Osteoblast (primary cell): ENCODE data around the gene SYNE1. TPM values are rescaled to one million over a fixed set of nuclear protein-coding genes. Genes with fewer than 3 reads are reported as not detected.
"Not testable (repeated sequence)": the region's sequence is repeated elsewhere in the genome, so short reads cannot be mapped to it uniquely, and the experiment has no call there.

Experiments
- DNase-seq: peaks from one replicate; pipeline ENCODE4 v3.0.0; 2011; ENCODE audit warnings: low spot score, mixed read lengths; ENCODE audit not compliant: insufficient read length; ENCODE audit errors: missing footprints
- H2AFZ ChIP-seq: 2 replicates; pipeline ENCODE4 v1.6.0; 2011; ENCODE audit warnings: mild to moderate bottlenecking, low read length
- H3K27ac ChIP-seq: 2 replicates; pipeline ENCODE4 v1.5.1; 2011; ENCODE audit warnings: mild to moderate bottlenecking, low read depth, low read length, moderate library complexity
- H3K27me3 ChIP-seq: 2 replicates; pipeline ENCODE4 v1.6.0; 2012; ENCODE audit warnings: mild to moderate bottlenecking, control low read depth, inconsistent platforms, low read length, moderate library complexity; ENCODE audit not compliant: insufficient read depth
- H3K36me3 ChIP-seq: 2 replicates; pipeline ENCODE4 v1.5.1; 2011; ENCODE audit warnings: mild to moderate bottlenecking, low read length, control low read depth, moderate library complexity; ENCODE audit not compliant: insufficient read depth
- H3K4me1 ChIP-seq: 2 replicates; pipeline ENCODE4 v1.5.1; 2011; ENCODE audit warnings: mild to moderate bottlenecking, low read length, control low read depth, moderate library complexity; ENCODE audit not compliant: insufficient read depth
- H3K4me2 ChIP-seq: 2 replicates; pipeline ENCODE4 v1.6.0; 2011; ENCODE audit warnings: mild to moderate bottlenecking, low read length; ENCODE audit not compliant: insufficient read depth
- H3K4me3 ChIP-seq: fragments of 200-600 bp; sonication (generic); 3 replicates; pipeline ENCODE4 v1.5.1; 2012; ENCODE audit warnings: mild to moderate bottlenecking, low read length, inconsistent platforms; ENCODE audit not compliant: insufficient read depth
- H3K79me2 ChIP-seq: 2 replicates; pipeline ENCODE4 v1.6.0; 2012; ENCODE audit warnings: mild to moderate bottlenecking, low read length, control low read depth, inconsistent platforms; ENCODE audit not compliant: insufficient read depth
- H3K9me3 ChIP-seq: 2 replicates; pipeline ENCODE4 v1.5.1; 2011; ENCODE audit warnings: low read depth, low read length, control low read depth
- H4K20me1 ChIP-seq: 2 replicates; pipeline ENCODE4 v1.6.0; 2012; ENCODE audit warnings: mild to moderate bottlenecking, low read length, control low read depth; ENCODE audit not compliant: insufficient read depth
- CTCF ChIP-seq: IDR thresholded peaks from 2 replicates; pipeline ENCODE4 v1.5.1; 2011; ENCODE audit warnings: mild to moderate bottlenecking, low read depth, low read length, moderate library complexity; ENCODE audit errors: extremely low read depth
- total RNA-seq: library from RNA; depleted of rRNA; stranded (reverse); fragments of >200 nt; gene quantifications from 2 replicates; pipeline ENCODE4 v1.2.3, GENCODE V29; 2012

Gene SYNE1
- total RNA-seq, 1 donor = 240 TPM

DNA sequence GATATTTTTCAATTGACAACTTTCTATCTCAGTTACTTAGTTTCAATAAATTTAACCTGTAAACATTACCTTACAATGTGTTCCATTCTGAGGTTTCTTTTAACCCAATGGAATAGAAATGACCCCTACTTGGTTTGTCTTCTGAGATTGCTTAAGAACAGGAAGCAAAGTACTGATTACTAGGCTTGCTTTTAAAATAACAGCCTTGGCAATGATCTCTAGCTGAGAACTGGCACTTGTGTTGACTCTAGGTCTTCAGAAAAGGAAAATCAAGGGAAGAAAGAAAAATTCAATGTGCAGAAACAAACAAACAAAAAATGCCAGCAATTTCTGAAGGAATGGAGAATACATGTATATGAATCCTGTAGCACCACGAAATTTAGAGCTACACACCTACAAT, 66.1 kb downstream of the SYNE1 start:
- H3K4me2 ChIP-seq = no peak overlapping the region
- DNase-seq = no peak
- H3K4me1 ChIP-seq = peaks cover 7% of the 10 kb centered on the region

DNA sequence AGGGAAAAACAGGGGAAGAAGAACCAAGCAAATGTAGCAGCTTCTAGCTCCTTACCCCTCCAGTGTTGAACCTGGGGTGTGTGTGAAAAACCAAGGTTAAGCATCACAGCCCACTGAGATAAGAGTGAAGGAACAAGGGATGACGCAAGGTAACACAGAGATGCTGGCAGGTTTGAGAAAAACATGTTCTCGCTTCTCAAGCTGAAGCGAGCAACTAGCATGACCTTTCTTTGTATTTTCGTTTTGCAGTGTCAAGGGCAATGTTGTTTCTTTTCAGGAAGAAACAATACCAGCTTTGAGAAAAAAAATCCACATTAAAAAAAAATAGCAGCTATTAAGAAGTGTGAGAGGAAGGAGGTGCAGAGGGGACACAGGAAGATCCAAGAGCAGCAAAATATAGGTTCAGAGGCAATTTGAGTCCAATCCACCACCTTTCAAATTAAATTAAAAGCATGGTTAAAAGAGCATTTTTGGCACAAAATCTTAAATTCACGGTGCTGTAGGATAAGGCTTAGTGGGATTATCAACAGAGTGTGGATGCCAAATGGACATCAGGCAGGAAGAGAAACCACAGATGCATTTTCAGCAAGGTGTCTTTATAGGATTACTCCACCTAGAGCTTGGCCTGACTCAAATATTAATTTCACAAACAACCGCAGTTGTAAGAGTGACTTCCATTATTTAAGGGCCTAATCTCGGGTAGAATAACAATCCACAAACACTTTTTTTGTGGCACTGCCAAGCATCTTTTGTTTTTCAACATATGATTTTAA, 70.9 kb downstream of the SYNE1 start:
- Histone ChIP-seq H2AFZ (no peak overlapping the region), H3K79me2 (no peaks in the 10 kb centered on the region), H3K4me2 (peak overlapping the region; percentile 9)

More for the DNA sequence above, 66.1 kb downstream of the SYNE1 start:
- Histone ChIP-seq H3K9me3 (no peaks in the 10 kb centered on the region), H3K4me3 (no peak overlapping the region), H4K20me1 (no peaks in the 10 kb centered on the region), H3K36me3 (no peaks in the 10 kb centered on the region), H3K27me3 (no peaks in the 10 kb centered on the region), H3K27ac (no peak overlapping the region), H2AFZ (no peak overlapping the region), H3K79me2 (no peaks in the 10 kb centered on the region)
- TF ChIP-seq CTCF = no peak

DNA sequence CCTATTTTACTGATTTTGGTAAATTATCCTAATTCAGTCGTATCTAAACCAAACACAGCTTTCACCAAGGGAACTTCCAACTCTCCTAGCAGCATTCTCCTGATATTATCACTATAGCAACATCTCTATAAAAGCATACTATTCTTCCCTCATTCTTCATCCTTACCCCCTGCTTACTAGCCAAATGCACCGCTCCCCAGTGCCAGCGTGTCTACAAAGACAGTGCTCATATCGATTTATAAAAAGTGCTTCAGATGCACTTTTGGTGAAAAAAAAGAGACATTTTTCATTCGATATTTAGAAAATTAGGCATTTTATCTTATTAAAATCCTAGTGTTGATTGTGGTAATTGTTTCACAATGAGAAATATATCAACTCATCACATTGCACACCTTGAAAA, 74.0 kb downstream of the SYNE1 start:
- H2AFZ ChIP-seq = no peak overlapping the region
- no peaks in the 10 kb centered on the region for H3K27me3 ChIP-seq
- H3K36me3 ChIP-seq = no peaks in the 10 kb centered on the region
- H3K27ac ChIP-seq = no peak overlapping the region
- H4K20me1 ChIP-seq = no peaks in the 10 kb centered on the region
- no peaks in the 10 kb centered on the region for H3K79me2 ChIP-seq
- no peaks in the 10 kb centered on the region for H3K4me1 ChIP-seq
- TF ChIP-seq CTCF = no peak
- no peak overlapping the region for H3K4me2 ChIP-seq
- H3K4me3 ChIP-seq = no peak overlapping the region
- H3K9me3 ChIP-seq = no peaks in the 10 kb centered on the region
- no peak for DNase-seq

More for the DNA sequence above, 70.9 kb downstream of the SYNE1 start:
- no peak overlapping the region for H3K4me3 ChIP-seq
- no peaks in the 10 kb centered on the region for H3K36me3 ChIP-seq
- H3K27me3 ChIP-seq = no peaks in the 10 kb centered on the region
- no peak for TF ChIP-seq CTCF
- no peaks in the 10 kb centered on the region for H3K9me3 ChIP-seq
- H4K20me1 ChIP-seq = no peaks in the 10 kb centered on the region
- H3K4me1 ChIP-seq = no peaks in the 10 kb centered on the region
- no peak for DNase-seq
- H3K27ac ChIP-seq = no peak overlapping the region

DNA sequence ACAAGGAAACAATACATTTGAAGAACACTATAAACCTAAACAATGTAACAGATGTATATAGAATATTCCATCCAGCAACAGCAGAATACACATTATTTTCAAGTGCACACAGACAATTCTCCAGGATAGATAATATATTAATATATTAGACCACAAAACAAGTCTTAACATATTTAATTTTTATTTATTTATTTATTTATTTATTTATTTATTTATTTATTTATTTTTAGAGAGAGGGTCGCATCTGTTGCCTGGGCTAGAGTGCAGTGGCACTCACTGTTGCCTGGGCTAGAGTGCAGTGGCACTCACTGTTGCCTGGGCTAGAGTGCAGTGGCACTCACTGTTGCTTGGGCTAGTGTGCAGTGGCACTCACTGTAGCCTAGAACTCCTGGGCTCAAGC, 78.4 kb downstream of the SYNE1 start:
- not testable (repeated sequence) for H3K4me3 ChIP-seq, H3K36me3 ChIP-seq, H3K4me2 ChIP-seq, H4K20me1 ChIP-seq, H3K79me2 ChIP-seq, H3K27ac ChIP-seq, H2AFZ ChIP-seq, H3K9me3 ChIP-seq, H3K27me3 ChIP-seq, DNase-seq, H3K4me1 ChIP-seq
